GM18505 (cell line): Measurements from ENCODE around the gene ZNF606.
A peak's percentile ranks its signal among the peaks of the same experiment; 100 is the strongest.
"Not testable (repeated sequence)": the region's sequence is repeated elsewhere in the genome, so short reads cannot be mapped to it uniquely, and the experiment has no call there.

Source experiments
- ATAC-seq: cut with Tn5 transposase; IDR thresholded peaks from one replicate; pipeline ENCODE4 v1.9.1; 2021; ENCODE audit not compliant: unreplicated experiment
- POLR2A ChIP-seq: IDR thresholded peaks from 4 replicates; pipeline ENCODE4 v1.6.1; 2011; ENCODE audit warnings: borderline replicate concordance; ENCODE audit not compliant: insufficient read depth, insufficient read length; ENCODE audit errors: extremely low read depth

Gene ZNF606

GRCh38 chr19:58033741-58034476 lies 31.3 kb upstream of the ZNF606 start, which contains the start of gene ZSCAN1:
Gene ZSCAN1 (plus strand): TSS chr19:58034025. CDS start chr19:58037837, 3,812 bp downstream.
- TF ChIP-seq POLR2A = no peak
- ATAC-seq = no peak

- no peak for ATAC-seq
These were observed 22.0 kb upstream of the ZNF606 start for GRCh38 chr19:58024661-58025060.

GRCh38 chr19:58022283-58022660 lies 19.7 kb upstream of the ZNF606 start:
- TF ChIP-seq POLR2A = no peak
- no peak for ATAC-seq

More at GRCh38 chr19:58024661-58025060, 22.0 kb upstream of the ZNF606 start:
- TF ChIP-seq POLR2A = no peak

GRCh38 chr19:58021541-58022282 lies 19.1 kb upstream of the ZNF606 start:
- TF ChIP-seq POLR2A = no peak
- ATAC-seq = no peak

- no peak for TF ChIP-seq POLR2A
These were observed 17.5 kb upstream of the ZNF606 start for GRCh38 chr19:58020129-58020528.

GRCh38 chr19:58014141-58014540 lies 11.5 kb upstream of the ZNF606 start:
- ATAC-seq = no peak
- TF ChIP-seq POLR2A = no peak

More at GRCh38 chr19:58020129-58020528, 17.5 kb upstream of the ZNF606 start:
- no peak for ATAC-seq

GRCh38 chr19:58010507-58010906 lies 7.9 kb upstream of the ZNF606 start:
- ATAC-seq = no peak
- TF ChIP-seq POLR2A = no peak

- no peak for ATAC-seq
- no peak for TF ChIP-seq POLR2A
These were observed 7.2 kb upstream of the ZNF606 start for GRCh38 chr19:58009666-58010301.

GRCh38 chr19:58009301-58009665 lies 6.7 kb upstream of the ZNF606 start:
- no peak for ATAC-seq
- TF ChIP-seq POLR2A = no peak

- not testable (repeated sequence) for ATAC-seq
These were observed 6.3 kb upstream of the ZNF606 start for GRCh38 chr19:58008877-58009276.

GRCh38 chr19:58007285-58007684 lies 4.7 kb upstream of the ZNF606 start:
- ATAC-seq = no peak
- no peak for TF ChIP-seq POLR2A

- ATAC-seq = no peak
These were observed 681 bp upstream of the ZNF606 start for GRCh38 chr19:58003174-58003828.

GRCh38 chr19:58001895-58002369 lies 688 bp downstream of the ZNF606 start:
- ATAC-seq = peak; percentile 15
- TF ChIP-seq POLR2A = no peak

More at GRCh38 chr19:58003174-58003828, 681 bp upstream of the ZNF606 start:
- TF ChIP-seq POLR2A = no peak
